Measurements from ENCODE around the gene RNMT.

- TF ChIP-seq EZH2 (IDR thresholded peaks at IDR 0.05; ENCODE audit: insufficient read depth, poor library complexity, severe bottlenecking) (no peak), EZH2phosphoT487 (IDR thresholded peaks at IDR 0.05; ENCODE audit: insufficient read depth, low read depth) (no peak)
Observed at GRCh38 chr18:13710414-13710831, 16.1 kb upstream of the RNMT start.

Measured in GM23248 (cell line).